ENCODE measurements around the gene GNAI3.

GNAI3 gene

GRCh38 chr1:109527098-109527811 lies 21.2 kb upstream of the GNAI3 start:
- DNase-seq: no peak

DNA sequence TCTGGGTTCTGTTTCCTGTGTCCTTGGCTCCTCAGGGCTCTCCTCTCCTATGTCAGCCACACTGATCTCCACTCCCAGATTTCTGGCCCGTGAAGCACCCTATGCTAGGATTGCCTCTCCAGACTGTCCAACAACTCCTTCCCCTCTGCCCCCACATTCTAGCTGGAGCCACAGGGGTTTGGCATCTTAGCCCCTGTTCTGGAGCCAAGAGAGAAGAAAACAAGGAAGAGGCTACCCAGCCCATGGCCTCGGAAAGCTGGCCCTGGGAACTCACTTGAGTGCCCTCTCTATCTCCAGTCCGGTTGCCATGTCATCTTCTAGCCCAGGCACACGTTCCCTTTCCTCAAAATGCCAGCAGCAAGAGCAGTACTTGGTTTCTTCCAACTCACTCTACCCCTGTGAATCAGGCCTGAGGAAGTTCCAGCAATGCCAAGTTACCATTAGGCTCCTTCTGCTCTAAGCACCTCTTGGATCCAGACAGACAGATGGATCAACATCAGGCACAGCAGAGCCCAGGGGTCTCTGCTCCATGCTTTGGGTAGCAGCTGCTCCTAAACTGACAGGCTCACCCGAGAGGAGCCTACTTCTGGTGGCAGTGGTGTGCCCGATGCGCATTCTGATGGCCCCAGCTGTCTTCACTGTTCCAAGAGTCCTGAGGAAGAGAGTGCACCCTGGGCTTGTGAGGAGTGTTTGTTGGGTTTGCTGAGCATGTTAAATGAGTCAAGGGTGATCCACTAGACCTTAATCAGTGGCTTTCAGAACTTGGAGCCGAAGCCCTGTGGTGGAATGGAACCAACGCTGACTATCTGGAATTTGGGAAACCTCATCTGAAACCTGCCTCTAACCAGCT lies 20.3 kb upstream of the GNAI3 start:
- no peak for DNase-seq

GRCh38 chr1:109528712-109529111 lies 19.7 kb upstream of the GNAI3 start:
- DNase-seq: no peak

GRCh38 chr1:109529881-109530456 lies 18.4 kb upstream of the GNAI3 start:
- DNase-seq: no peak

DNA sequence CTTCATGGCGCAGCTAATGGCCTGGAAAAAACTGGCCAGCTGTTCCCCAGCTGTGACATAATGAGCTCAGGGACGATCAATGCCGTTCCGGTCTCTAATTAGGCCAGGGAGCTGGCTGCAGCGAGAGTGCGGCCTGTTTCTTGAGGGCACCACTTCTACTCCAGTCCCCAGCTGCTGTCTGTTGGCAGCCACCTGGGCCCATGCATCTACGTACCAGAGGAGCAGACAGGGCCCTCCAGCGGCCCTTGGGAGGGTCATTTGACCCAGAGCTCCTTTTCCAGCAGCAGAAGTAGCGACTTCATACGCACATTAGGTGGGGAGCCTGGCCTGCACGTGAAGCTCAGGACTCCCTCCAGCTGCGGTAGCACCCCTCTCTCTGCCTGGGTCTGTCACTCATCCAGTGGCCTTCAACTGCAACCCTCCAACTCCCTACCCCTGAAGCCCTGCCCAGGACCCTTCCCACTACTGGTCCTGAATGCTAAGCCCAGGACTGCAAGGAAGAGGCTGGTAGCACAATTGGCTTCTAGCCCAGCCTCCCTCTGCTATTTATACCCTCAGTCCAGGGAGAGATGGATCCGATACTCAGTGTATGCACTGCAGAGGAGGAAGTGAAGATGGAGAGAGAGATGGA lies 17.8 kb upstream of the GNAI3 start:
- no peak for DNase-seq

GRCh38 chr1:109531380-109531779 lies 17.0 kb upstream of the GNAI3 start:
- no peak for DNase-seq

GRCh38 chr1:109531826-109532364 lies 16.5 kb upstream of the GNAI3 start:
- DNase-seq: no peak

- peak; percentile 69 for DNase-seq
Measured at GRCh38 chr1:109532365-109533136, 15.9 kb upstream of the GNAI3 start.

DNA sequence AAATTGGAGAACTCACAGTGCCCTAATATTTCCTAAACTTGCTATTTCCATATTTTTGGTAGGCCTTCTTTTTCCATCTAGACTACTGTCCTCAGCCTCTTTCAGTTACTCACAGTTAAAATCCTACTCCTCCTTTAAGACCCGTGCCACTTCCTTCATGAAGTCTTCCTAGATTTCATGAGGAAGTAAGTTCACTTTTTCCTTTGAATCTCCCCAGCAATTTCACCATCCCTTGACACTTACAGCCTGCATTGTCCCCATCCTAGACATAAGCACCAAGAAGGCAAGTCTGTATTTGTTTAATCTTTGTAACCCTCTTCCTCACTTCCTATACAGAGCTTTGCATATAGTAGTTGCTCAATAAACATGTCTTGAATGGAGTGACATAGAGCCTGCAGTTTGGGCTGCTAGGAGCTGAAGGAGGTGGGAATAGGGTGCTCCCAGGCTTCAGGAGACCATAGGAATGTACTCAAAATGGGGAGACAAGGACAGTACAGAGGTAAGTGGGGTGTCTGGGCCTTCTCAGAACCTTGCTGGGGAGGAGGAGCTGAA lies 14.0 kb upstream of the GNAI3 start:
- DNase-seq: no peak

DNA sequence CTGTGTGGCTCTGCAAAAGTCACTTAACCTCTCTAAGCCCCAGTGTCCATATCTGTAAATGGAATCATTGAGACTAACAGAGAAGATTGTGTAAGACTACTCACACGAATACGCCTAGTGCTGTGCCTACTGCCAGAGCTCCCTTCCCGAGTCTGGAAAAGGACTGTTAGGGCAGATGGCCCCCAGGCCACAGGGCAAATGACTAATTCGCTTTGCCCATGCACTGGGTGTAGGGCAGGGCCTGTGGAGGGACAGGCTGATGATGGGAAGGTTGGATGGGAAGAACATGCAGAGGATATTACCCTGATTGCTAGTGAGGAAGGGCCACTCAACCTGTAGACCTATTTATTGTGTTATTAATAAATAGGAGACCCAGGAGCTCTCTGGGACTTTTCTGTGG lies 12.9 kb upstream of the GNAI3 start:
- no peak for DNase-seq

GRCh38 chr1:109535971-109536491 lies 12.4 kb upstream of the GNAI3 start:
- DNase-seq: no peak

DNA sequence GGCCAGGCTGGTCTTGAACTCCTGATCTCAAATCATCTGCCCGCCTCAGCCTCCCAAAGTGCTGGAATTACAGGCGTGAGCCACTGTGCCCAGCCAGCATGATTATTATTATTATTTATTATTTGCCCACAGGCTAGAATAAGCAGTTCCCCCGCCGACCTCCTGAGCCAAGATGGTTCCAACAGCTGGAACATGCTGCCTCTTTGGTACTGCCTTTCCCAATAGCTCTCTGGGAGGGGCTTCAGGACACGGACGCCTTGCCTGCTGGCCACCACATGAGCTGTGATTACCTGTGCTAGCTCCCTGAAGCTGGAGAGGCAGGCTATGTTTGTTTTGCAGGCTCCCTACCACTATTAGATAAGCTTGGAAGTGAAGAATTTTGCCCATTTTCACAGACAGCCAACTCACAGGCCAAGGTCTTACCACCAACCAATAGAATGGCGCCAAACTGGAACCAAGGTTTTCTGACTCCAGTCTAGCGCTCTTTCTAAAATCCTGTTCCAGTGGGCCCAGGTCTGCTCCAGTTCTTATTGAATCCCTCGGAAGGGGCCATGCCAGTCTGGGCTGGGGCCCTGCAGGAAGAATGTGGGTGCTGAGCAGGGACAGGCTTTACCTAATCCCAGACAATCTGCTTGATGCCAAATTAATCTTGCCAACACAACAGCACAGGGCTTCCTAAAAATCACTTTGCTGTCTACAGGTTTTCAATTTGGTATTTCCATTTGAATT lies 10.8 kb upstream of the GNAI3 start:
- DNase-seq: no peak

DNA sequence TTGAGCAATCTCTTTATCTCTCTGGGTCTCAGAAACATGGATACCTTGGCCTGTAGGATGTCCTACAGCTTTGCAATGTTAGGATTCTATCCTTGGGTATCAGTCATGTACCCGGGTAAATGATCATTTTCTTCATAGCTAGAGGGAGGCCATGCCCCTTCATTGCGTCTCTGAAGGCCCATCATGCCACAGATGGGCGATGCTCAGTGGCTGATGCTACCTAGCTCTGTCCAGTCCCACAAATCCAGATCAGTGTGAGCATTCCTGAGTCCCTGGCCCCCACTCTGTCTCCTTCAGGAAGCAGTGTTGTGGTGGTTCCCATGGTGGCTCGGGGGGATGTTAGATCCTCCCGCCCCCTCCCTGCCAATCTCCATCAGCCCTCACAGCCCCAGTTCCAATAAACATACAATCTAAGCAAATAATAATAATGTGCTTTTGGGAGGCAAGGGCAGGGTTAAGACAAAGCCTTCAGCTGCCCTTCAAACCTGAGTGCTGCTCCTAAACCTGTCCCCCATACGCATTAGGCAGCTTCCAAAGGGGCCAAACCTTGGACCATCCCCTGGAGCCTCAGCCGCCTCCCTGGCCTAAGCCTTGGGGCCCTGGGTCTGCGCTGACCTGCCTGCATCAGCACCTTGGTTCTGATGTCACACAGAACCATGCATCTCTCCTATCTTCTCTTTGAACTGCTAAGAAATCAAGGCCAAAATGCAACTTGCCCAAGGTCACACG lies 9.4 kb upstream of the GNAI3 start:
- no peak for DNase-seq

- DNase-seq: no peak
Measured at GRCh38 chr1:109539676-109540075, 8.7 kb upstream of the GNAI3 start, which contains the start of gene GPR61. TSS of gene GPR61 (plus strand) at chr1:109539872. CDS start at chr1:109543023, 3,151 bp downstream.

DNA sequence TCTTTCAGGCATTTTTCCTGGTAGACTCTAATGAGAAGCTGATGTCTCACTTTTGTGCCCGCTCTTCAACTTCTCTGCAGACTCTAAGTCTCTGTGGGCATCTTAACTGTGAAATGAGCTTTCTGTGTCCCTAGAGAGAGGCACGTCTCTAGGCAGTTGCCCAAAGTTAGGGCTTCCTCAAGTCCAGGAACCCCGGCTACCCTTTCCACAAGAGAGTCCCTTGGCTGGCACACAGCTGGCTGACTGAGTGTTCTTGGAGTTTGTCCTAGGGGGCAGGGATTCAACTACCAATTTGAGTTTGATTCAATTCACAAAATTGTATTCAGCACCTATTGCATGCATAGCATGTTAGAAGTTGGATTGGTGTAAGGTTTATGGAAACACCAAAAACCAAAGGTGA lies 7.3 kb upstream of the GNAI3 start:
- no peak for DNase-seq

DNA sequence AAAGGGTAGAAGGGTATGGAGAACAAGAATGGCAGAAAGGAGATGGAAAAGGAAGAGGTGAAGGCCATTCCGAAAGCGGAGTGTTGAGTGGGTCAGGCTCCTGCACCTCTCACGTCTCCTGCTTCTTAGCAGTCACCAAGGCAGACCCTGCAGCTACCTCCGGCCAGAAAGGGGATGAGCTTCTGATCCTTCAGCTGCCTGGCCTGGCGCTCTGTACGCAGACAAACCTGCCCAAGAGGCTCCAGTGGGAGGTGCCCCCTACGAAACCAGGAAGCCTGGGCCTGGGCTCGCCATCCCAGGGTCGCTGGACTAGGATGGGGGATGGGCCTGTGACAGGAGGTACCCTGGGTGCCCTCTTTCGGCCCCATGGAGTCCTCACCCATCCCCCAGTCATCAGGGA lies 5.8 kb upstream of the GNAI3 start:
- no peak for DNase-seq

DNA sequence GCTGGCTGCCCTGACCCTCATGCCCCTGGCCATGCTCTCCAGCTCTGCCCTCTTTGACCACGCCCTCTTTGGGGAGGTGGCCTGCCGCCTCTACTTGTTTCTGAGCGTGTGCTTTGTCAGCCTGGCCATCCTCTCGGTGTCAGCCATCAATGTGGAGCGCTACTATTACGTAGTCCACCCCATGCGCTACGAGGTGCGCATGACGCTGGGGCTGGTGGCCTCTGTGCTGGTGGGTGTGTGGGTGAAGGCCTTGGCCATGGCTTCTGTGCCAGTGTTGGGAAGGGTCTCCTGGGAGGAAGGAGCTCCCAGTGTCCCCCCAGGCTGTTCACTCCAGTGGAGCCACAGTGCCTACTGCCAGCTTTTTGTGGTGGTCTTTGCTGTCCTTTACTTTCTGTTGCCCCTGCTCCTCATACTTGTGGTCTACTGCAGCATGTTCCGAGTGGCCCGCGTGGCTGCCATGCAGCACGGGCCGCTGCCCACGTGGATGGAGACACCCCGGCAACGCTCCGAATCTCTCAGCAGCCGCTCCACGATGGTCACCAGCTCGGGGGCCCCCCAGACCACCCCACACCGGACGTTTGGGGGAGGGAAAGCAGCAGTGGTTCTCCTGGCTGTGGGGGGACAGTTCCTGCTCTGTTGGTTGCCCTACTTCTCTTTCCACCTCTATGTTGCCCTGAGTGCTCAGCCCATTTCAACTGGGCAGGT lies 5.0 kb upstream of the GNAI3 start:
- no peak for DNase-seq

- DNase-seq: no peak
Measured at GRCh38 chr1:109543988-109544735, 4.3 kb upstream of the GNAI3 start.
